CD8-positive, alpha-beta memory T cell (primary cell): Measurements from ENCODE around the gene IL1RAP. TPM values are rescaled to one million over a fixed set of nuclear protein-coding genes. Genes with fewer than 3 reads are reported as not detected.
A peak's percentile ranks its signal among the peaks of the same experiment; 100 is the strongest.

Experiments used
- CTCF ChIA-PET: fragments of 350-600 bp; sonication (Branson Sonifier 250); formaldehyde crosslinking; loops from one replicate; lab custom pipeline; 2021; ENCODE audit warnings: antibody characterized with exemption; lab: Charles Lee
- POLR2A ChIA-PET: fragments of 350-600 bp; sonication (Branson Sonifier 250); formaldehyde crosslinking; loops from one replicate; lab custom pipeline; 2021; ENCODE audit warnings: antibody characterized with exemption; lab: Charles Lee
- DNase-seq, 5 donors: peaks; one replicate each; pipeline versions ENCODE4 v3.0.0 to v3.0.0-alpha.2; 2020 to 2022; ENCODE audit warnings: mixed read lengths in 1 of 5
- H3K27ac ChIP-seq: one replicate; pipeline ENCODE4 v1.7.0; 2013; ENCODE audit warnings: low read depth, mild to moderate bottlenecking, low read length, moderate library complexity
- H3K27me3 ChIP-seq: 2 replicates; pipeline ENCODE4 v1.7.0; 2013; ENCODE audit warnings: low read length, mild to moderate bottlenecking; ENCODE audit not compliant: insufficient read depth, poor library complexity, severe bottlenecking
- H3K36me3 ChIP-seq: 2 replicates; pipeline ENCODE4 v1.7.0; 2013; ENCODE audit warnings: mild to moderate bottlenecking, low read length, moderate library complexity; ENCODE audit not compliant: insufficient read depth
- H3K4me1 ChIP-seq: 2 replicates; pipeline ENCODE4 v1.7.0; 2013; ENCODE audit warnings: mild to moderate bottlenecking, low read length, moderate library complexity; ENCODE audit not compliant: insufficient read depth
- H3K4me3 ChIP-seq: 2 replicates; pipeline ENCODE4 v1.7.0; 2013; ENCODE audit warnings: mild to moderate bottlenecking, low read length
- H3K9me3 ChIP-seq: 2 replicates; pipeline ENCODE4 v1.7.0; 2013; ENCODE audit warnings: mild to moderate bottlenecking, low read length
- H3K27ac Mint-ChIP-seq, 8 donors: one replicate each; pipeline ENCODE4 v1.8.0; 2020 to 2021; ENCODE audit warnings: mixed read lengths in 8 of 8, mild to moderate bottlenecking in 6 of 8, inconsistent platforms in 3 of 8, moderate library complexity in 3 of 8
- H3K27me3 Mint-ChIP-seq, 2 donors: one replicate each; pipeline ENCODE4 v1.8.0; 2020 to 2021; ENCODE audit warnings: mixed read lengths in 2 of 2, mild to moderate bottlenecking in 1 of 2, moderate library complexity in 1 of 2
- H3K36me3 Mint-ChIP-seq, 3 donors: one replicate each; pipeline ENCODE4 v1.8.0; 2020 to 2021; ENCODE audit warnings: mixed read lengths in 3 of 3, inconsistent platforms in 1 of 3, mild to moderate bottlenecking in 1 of 3
- H3K4me1 Mint-ChIP-seq, 3 donors: one replicate each; pipeline ENCODE4 v1.8.0; 2020 to 2021; ENCODE audit warnings: mixed read lengths in 3 of 3, inconsistent platforms in 1 of 3, mild to moderate bottlenecking in 1 of 3
- H3K4me3 Mint-ChIP-seq, 7 donors: one replicate each; pipeline ENCODE4 v1.8.0; 2020 to 2021; ENCODE audit warnings: mixed read lengths in 7 of 7, mild to moderate bottlenecking in 6 of 7, moderate library complexity in 4 of 7, inconsistent platforms in 2 of 7
- H3K9me3 Mint-ChIP-seq, 5 donors: one replicate each; pipeline ENCODE4 v1.8.0; 2020 to 2022; ENCODE audit warnings: mixed read lengths in 5 of 5, mild to moderate bottlenecking in 3 of 5, moderate library complexity in 2 of 5, inconsistent platforms in 1 of 5
- polyA plus RNA-seq: library from polyadenylated mRNA; unstranded; fragments of 300-500 nt; fragmentation: Illumina TruSeq; gene quantifications from one replicate; pipeline ENCODE4 v1.2.3, GENCODE V29; 2021
- total RNA-seq, 2 experiments: library from RNA; stranded (reverse); gene quantifications; one replicate each; pipeline ENCODE4 v1.2.3, GENCODE V29; 2021

Gene IL1RAP
- total and polyA plus RNA-seq, 3 experiments from 2014 or later: 5.2 to 11.5 (median 6.7) TPM

GRCh38 chr3:190585805-190586630 is 72.1 kb downstream of the IL1RAP start:
- H3K27me3 ChIP-seq: no peaks in the 10 kb centered on the region
- ChIA-PET CTCF (no interaction called here), POLR2A (no interaction called here)
- no peaks in the 10 kb centered on the region for H3K27me3 Mint-ChIP-seq
- no peaks in the 10 kb centered on the region for H3K9me3 ChIP-seq
- H3K27ac Mint-ChIP-seq: peak overlapping the region in 6 of 8 donors; percentile 4 to 79 (median 58)
- H3K27ac ChIP-seq: no peak overlapping the region
- H3K4me1 Mint-ChIP-seq: peaks cover 19 to 22% (median 20%) of the 10 kb centered on the region in 3 donors
- peak overlapping the region in 5 of 7 donors; percentile 22 to 53 (median 49) for H3K4me3 Mint-ChIP-seq
- H3K4me3 ChIP-seq: no peak overlapping the region
- no peaks in the 10 kb centered on the region for H3K9me3 Mint-ChIP-seq
- H3K4me1 ChIP-seq: peaks cover 5% of the 10 kb centered on the region
- peaks cover 0 to 4% (median 3%) of the 10 kb centered on the region in 3 donors for H3K36me3 Mint-ChIP-seq
- no peak for DNase-seq
- no peaks in the 10 kb centered on the region for H3K36me3 ChIP-seq

- DNase-seq: peak in 2 of 5 donors; percentile 0 to 2
- H3K9me3 Mint-ChIP-seq: no peaks in the 10 kb centered on the region
- no peak overlapping the region for H3K27ac ChIP-seq
- H3K36me3 Mint-ChIP-seq: peaks cover 0 to 4% (median 3%) of the 10 kb centered on the region in 3 donors
- H3K27ac Mint-ChIP-seq: peak overlapping the region in 7 of 8 donors; percentile 14 to 70 (median 30)
- no peaks in the 10 kb centered on the region for H3K9me3 ChIP-seq
- H3K27me3 Mint-ChIP-seq: no peaks in the 10 kb centered on the region
- peaks cover 19 to 22% (median 20%) of the 10 kb centered on the region in 3 donors for H3K4me1 Mint-ChIP-seq
- no peaks in the 10 kb centered on the region for H3K27me3 ChIP-seq
- H3K4me3 Mint-ChIP-seq: peak overlapping the region in 6 of 7 donors; percentile 22 to 53 (median 48)
- POLR2A ChIA-PET: no interaction called here
- H3K4me3 ChIP-seq: no peak overlapping the region
- CTCF ChIA-PET: no interaction called here
- peaks cover 5% of the 10 kb centered on the region for H3K4me1 ChIP-seq
- H3K36me3 ChIP-seq: no peaks in the 10 kb centered on the region
Measured at GRCh38 chr3:190586631-190587011, 72.7 kb downstream of the IL1RAP start.

GRCh38 chr3:190588570-190588969 is 74.7 kb downstream of the IL1RAP start:
- Mint-ChIP-seq H3K27ac (no peak overlapping the region), H3K9me3 (no peaks in the 10 kb centered on the region), H3K36me3 (peaks cover 0 to 10% (median 3%) of the 10 kb centered on the region in 3 donors), H3K4me3 (no peak overlapping the region), H3K4me1 (peaks cover 20 to 27% (median 21%) of the 10 kb centered on the region in 3 donors), H3K27me3 (no peaks in the 10 kb centered on the region)
- POLR2A ChIA-PET: no interaction called here
- no peaks in the 10 kb centered on the region for H3K27me3 ChIP-seq
- CTCF ChIA-PET: no interaction called here
- H3K4me1 ChIP-seq: peaks cover 5% of the 10 kb centered on the region
- H3K27ac ChIP-seq: no peak overlapping the region
- no peaks in the 10 kb centered on the region for H3K36me3 ChIP-seq
- H3K9me3 ChIP-seq: no peaks in the 10 kb centered on the region
- no peak for DNase-seq
- H3K4me3 ChIP-seq: no peak overlapping the region

- H3K4me1 Mint-ChIP-seq: peaks cover 24 to 34% (median 26%) of the 10 kb centered on the region in 3 donors
Measured at GRCh38 chr3:190589326-190589725, 75.4 kb downstream of the IL1RAP start.

GRCh38 chr3:190591080-190591479 is 77.2 kb downstream of the IL1RAP start:
- Histone ChIP-seq H3K9me3 (no peaks in the 10 kb centered on the region), H3K27ac (no peak overlapping the region), H3K27me3 (no peaks in the 10 kb centered on the region), H3K4me3 (no peak overlapping the region), H3K36me3 (no peaks in the 10 kb centered on the region), H3K4me1 (peaks cover 5% of the 10 kb centered on the region)
- CTCF ChIA-PET: no interaction called here
- POLR2A ChIA-PET: no interaction called here
- DNase-seq: no peak
- no peak overlapping the region for H3K27ac Mint-ChIP-seq
- H3K4me1 Mint-ChIP-seq: peaks cover 20 to 37% (median 23%) of the 10 kb centered on the region in 3 donors
- H3K4me3 Mint-ChIP-seq: no peak overlapping the region
- H3K9me3 Mint-ChIP-seq: no peaks in the 10 kb centered on the region
- peaks cover 0 to 2% of the 10 kb centered on the region in 2 donors for H3K27me3 Mint-ChIP-seq
- H3K36me3 Mint-ChIP-seq: peaks cover 0 to 10% (median 2%) of the 10 kb centered on the region in 3 donors

More at GRCh38 chr3:190589326-190589725, 75.4 kb downstream of the IL1RAP start:
- Histone ChIP-seq H3K4me3 (no peak overlapping the region), H3K4me1 (peaks cover 5% of the 10 kb centered on the region), H3K27ac (no peak overlapping the region), H3K9me3 (no peaks in the 10 kb centered on the region), H3K36me3 (no peaks in the 10 kb centered on the region), H3K27me3 (no peaks in the 10 kb centered on the region)
- ChIA-PET CTCF (no interaction called here), POLR2A (no interaction called here)
- peaks cover 0 to 10% (median 3%) of the 10 kb centered on the region in 3 donors for H3K36me3 Mint-ChIP-seq
- DNase-seq: no peak
- H3K9me3 Mint-ChIP-seq: no peaks in the 10 kb centered on the region
- no peaks in the 10 kb centered on the region for H3K27me3 Mint-ChIP-seq
- peak overlapping the region in 2 of 8 donors; percentile 8 to 42 for H3K27ac Mint-ChIP-seq
- H3K4me3 Mint-ChIP-seq: no peak overlapping the region

- Mint-ChIP-seq H3K9me3 (no peaks in the 10 kb centered on the region), H3K27me3 (peaks cover 0 to 2% of the 10 kb centered on the region in 2 donors), H3K4me3 (no peak overlapping the region), H3K36me3 (peaks cover 0 to 15% (median 2%) of the 10 kb centered on the region in 3 donors), H3K27ac (no peak overlapping the region), H3K4me1 (peaks cover 9 to 21% (median 9%) of the 10 kb centered on the region in 3 donors)
- POLR2A ChIA-PET: no interaction called here
- H3K27me3 ChIP-seq: no peaks in the 10 kb centered on the region
- no peaks in the 10 kb centered on the region for H3K36me3 ChIP-seq
- no peak overlapping the region for H3K4me3 ChIP-seq
- CTCF ChIA-PET: no interaction called here
- H3K27ac ChIP-seq: no peak overlapping the region
- no peaks in the 10 kb centered on the region for H3K9me3 ChIP-seq
- no peak for DNase-seq
- H3K4me1 ChIP-seq: no peaks in the 10 kb centered on the region
Measured at GRCh38 chr3:190593075-190593474, 79.2 kb downstream of the IL1RAP start.

GRCh38 chr3:190594171-190594570 is 80.3 kb downstream of the IL1RAP start:
- ChIA-PET CTCF (no interaction called here), POLR2A (no interaction called here)
- Mint-ChIP-seq H3K27ac (peak overlapping the region in 2 of 8 donors; percentile 40 to 52), H3K9me3 (no peaks in the 10 kb centered on the region), H3K4me3 (peak overlapping the region in 4 of 7 donors; percentile 13 to 59 (median 47)), H3K36me3 (peaks cover 0 to 17% (median 3%) of the 10 kb centered on the region in 3 donors), H3K4me1 (peaks cover 9 to 21% (median 9%) of the 10 kb centered on the region in 3 donors), H3K27me3 (peaks cover 0 to 2% of the 10 kb centered on the region in 2 donors)
- Histone ChIP-seq H3K36me3 (no peaks in the 10 kb centered on the region), H3K27ac (no peak overlapping the region), H3K4me1 (no peaks in the 10 kb centered on the region), H3K4me3 (no peak overlapping the region), H3K9me3 (no peaks in the 10 kb centered on the region), H3K27me3 (no peaks in the 10 kb centered on the region)
- DNase-seq: no peak

GRCh38 chr3:190595179-190595795 is 81.4 kb downstream of the IL1RAP start:
- H3K4me3 ChIP-seq: no peak overlapping the region
- ChIA-PET POLR2A (no interaction called here), CTCF (no interaction called here)
- peaks cover 4 to 18% (median 7%) of the 10 kb centered on the region in 3 donors for H3K36me3 Mint-ChIP-seq
- peaks cover 0 to 2% of the 10 kb centered on the region in 2 donors for H3K27me3 Mint-ChIP-seq
- no peaks in the 10 kb centered on the region for H3K4me1 ChIP-seq
- no peak overlapping the region for H3K27ac ChIP-seq
- H3K27me3 ChIP-seq: no peaks in the 10 kb centered on the region
- DNase-seq: no peak
- no peaks in the 10 kb centered on the region for H3K9me3 Mint-ChIP-seq
- H3K27ac Mint-ChIP-seq: no peak overlapping the region
- no peak overlapping the region for H3K4me3 Mint-ChIP-seq
- H3K9me3 ChIP-seq: no peaks in the 10 kb centered on the region
- H3K4me1 Mint-ChIP-seq: peaks cover 7 to 22% (median 9%) of the 10 kb centered on the region in 3 donors
- no peaks in the 10 kb centered on the region for H3K36me3 ChIP-seq
